GM19035 (cell line): ENCODE data around the gene NOTCH3.

Experiments used
- ATAC-seq: cut with Tn5 transposase; IDR thresholded peaks from one replicate; pipeline ENCODE4 v1.9.1; 2021; ENCODE audit not compliant: unreplicated experiment

NOTCH3 gene

DNA sequence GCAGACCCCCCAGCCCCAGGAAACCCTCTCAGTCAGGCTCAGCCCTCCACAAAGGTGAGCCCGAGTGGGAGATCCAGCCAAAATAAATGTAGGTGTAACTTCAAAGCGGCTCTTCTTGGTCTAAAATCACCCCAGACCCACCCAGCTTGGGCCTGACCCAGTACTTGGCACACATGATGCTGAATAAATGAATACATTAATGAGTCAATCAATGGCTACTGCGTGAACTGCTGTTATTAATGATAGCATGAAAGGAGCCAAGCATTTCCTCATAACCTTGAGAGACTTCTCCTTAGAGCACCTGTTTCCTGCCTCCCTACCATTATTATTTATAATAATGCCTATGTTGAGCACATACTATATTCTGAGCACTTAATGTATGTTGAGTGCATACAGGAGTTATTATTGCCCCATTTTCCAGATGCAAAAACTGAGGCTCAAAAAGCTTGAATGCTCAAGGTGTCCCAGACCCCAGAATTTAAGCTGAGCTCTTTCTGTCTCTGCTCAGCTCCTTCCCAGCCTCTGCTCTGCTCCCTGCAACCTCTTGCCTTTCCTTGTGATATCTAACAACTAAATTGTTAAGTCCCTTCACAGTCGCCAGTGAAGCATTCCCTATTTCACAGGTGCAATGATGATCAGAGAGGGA, 4.3 kb downstream of the NOTCH3 start:
- no peak for ATAC-seq

DNA sequence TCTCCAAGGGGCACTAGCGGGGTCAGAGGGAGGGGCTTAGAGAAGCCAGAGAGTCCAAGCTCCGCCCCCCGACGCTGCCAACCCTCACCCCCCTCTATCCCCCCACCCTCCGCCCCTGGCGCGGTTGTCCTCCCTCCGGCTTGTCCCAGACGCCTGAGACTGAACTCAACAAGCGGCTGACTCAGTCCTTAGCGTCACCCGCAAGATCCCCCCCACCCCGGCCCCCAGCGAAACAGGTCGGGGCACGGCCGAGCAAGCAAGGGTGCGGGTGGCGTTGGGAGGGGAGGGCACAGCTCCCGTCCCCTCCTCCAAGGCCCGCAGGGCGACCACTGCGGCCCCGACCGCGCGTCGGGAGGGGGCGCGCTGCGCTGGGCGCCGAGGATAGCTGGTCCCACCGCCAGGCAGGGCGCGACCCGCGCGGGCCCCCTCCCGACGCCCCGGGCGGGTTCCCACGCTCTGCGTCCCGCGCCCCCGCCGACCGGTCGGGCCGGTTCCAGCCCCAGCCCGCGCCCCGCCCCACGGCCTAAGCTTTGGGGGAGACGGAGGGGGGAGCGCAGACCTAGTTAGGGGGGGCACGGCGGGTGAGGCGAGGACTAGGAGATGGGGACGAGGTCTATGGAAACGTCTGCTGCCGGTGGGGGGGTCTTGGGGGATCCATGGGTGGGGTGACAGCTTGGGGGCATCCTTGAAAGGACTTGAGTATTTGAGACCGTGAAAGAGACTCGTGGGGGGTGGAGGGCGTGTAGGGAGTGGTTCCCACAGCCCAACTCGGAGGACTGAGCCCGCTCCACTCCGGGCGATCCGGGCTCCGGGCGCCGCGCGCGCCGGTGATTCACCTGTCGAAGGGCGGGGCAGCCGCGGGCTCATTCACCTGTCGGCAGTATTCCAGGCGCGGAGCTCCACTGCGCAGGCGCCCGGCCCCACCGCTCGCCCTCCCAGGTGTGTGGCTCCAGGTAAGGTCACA, 5.1 kb downstream of the NOTCH3 start:
- no peak for ATAC-seq

DNA sequence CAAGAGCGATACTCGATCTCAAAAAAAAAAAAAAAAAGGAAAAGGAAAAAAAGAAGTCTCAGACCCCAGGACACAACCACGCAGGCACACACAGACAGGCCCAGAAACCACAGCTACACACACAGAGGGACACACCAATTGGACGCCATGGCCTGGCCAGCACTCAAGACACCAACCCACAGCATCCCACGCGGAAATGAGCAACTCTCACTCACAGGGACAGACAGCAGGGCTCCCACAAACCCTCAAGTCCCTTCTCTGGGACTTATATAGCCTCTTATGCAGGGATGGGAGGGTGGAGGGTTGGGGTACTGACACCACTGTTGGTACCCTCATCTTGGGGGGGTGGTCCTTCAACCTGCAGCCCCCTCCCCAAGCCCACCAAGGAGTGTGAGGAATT, 5.9 kb downstream of the NOTCH3 start:
- ATAC-seq, result no peak

DNA sequence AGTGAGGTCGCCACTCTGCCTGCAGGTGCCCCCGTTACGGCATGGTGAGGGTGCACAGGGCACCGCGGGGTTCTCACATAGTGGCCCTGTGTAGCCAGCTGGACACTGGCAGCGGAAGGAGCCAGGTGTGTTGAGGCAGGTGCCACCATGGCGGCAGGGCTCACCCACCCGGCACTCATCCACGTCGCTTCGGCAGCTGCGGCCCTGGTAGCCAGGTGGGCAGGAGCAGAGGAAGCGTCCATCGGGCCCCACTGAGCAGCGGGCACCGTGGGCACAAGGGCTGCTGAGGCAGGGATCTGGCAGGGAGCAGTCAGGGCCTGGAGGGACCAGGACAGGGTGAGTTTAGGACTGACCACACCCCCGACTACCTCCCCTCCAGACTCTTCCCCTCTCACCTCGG, 8.8 kb downstream of the NOTCH3 start:
- ATAC-seq, result no peak

DNA sequence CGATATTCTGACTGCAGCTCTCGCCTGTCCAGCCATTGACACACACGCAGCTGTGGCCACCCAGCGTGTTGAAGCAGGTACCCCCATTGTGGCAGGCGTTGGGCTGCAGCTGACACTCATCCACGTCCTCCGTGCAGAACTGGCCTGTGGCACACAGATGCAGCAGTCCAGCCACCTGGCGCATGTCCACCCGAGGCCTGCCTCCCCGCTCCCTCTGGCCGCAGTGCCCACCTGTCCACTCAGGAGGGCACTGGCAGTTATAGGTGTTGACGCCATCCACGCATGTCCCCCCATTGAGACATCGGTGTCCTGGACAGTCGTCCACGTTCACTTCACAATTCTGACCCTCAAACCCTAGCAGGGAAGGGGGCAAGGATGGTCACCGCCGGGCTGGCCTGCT, 9.3 kb downstream of the NOTCH3 start:
- no peak for ATAC-seq

DNA sequence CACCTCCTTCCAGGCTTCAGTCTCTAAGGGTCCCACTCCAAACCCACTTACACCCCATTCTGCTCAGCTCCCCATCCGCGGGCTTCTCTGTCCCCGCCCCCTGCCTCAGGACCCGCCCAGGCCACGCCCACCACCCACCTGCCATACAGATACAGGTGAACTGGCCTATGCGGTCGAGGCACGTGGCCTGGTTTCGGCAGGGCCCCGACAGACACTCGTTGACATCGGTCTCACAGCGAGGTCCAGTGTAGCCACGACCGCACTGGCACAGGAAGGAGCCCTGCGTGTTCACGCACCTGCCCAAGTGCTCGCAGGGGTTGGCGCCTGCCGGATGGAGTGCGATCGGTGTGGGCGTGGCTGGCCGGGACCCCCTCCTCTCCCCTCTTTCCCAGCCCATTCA, 11.9 kb downstream of the NOTCH3 start:
- ATAC-seq, result no peak

DNA sequence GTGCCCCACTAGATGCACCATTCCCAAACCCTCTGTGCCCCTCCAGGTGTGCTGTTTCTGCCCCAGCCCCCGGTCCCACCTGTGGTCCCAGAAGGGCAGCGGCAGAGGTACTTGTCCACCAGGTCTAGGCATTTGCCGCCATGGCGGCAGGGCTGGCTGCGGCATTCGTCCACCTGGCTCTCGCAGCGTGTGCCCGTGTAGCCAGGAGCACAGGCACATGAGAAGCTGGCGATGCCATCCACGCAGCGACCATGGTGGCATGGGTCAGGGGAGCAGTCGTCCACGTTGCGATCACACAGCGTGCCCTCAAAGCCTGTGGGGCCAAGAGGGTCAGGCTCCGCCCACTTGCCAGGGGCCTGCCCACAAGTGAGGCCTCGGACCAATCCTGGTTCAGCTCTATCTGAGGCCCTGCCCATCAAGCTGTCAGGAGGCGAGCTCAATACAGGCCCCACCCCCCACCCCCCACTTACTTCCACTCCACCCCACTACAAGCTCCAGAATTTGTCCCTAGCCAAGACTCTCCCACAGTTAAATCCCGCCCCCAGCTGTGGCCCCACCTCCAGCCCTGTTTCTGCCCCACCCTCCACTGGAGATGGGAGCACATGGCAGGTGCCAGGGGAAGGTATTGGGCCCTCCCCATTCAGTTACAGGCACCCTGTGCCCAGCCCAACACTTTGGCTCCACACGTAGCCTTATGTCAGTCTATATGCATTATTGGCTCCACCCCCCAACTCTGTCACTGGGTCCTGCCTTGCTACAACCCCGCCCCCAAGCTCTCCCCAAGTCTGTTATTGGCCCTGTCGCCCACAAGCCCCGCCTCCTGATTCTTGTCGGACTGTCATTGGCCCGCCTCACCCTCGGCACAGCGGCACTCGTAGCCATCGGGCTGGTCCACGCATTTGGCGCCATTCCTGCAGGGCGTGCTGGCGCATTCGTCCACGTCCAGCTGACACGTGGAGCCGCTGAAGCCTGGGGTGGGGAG, 13.5 kb downstream of the NOTCH3 start:
- no peak for ATAC-seq

DNA sequence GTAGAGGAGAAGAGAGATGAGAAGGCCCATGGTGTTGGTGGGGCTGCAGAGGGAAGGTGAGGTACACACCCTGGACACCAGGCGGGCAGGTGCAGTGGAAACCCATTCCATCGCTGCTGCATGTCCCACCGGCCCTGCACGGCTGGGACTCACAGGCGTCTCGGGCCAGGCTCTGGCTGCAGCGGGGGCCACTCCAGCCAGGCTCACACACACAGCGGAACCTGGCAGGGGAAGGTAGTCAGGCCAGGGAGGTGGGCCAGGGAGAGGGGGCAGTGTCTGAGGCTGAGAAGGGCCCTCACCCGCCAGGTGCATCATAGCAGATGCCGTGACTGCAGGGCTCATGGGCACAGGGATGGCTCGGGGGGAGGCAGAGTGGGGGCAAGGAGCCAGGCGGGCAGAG, 15.6 kb downstream of the NOTCH3 start:
- no peak for ATAC-seq

DNA sequence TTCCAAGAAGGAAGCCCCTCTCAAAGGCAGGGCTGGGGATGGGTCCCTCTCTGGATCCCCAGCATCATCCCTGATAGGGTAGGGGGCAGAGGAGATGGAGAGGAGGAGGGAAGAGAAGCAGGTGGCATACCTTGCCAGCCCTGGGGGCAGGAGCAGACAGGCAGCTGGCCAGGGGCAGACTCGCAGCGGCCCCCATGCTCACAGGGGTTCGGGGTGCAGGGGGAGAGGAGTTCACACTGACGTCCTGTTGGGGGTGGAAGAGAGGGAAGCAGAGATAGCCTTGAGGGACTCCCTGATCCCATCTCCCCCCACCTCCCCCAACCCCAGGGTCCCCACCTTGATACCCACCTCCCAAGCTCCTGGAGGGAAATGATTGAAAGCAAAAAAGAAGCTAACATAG, 16.0 kb downstream of the NOTCH3 start:
- no peak for ATAC-seq

DNA sequence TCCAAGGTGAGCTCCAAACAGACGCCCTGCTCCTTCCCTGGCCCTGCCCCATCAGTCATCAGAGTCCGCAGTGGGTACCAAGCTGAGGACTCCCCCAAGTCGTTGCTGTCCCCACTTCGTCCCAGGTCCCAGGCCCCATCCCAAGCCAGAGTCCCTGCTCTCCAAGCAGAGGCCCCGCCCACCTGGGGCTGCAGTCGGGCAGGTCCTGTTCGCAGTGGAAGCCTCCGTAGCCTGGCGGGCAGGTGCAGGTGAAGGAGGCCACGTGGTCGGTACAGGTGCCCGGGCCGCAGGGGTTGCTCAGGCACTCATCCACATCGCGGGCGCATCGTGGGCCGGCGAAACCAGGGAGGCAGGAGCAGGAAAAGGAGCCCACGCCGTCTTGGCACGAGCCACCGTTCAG, 19.4 kb downstream of the NOTCH3 start:
- no peak for ATAC-seq

DNA sequence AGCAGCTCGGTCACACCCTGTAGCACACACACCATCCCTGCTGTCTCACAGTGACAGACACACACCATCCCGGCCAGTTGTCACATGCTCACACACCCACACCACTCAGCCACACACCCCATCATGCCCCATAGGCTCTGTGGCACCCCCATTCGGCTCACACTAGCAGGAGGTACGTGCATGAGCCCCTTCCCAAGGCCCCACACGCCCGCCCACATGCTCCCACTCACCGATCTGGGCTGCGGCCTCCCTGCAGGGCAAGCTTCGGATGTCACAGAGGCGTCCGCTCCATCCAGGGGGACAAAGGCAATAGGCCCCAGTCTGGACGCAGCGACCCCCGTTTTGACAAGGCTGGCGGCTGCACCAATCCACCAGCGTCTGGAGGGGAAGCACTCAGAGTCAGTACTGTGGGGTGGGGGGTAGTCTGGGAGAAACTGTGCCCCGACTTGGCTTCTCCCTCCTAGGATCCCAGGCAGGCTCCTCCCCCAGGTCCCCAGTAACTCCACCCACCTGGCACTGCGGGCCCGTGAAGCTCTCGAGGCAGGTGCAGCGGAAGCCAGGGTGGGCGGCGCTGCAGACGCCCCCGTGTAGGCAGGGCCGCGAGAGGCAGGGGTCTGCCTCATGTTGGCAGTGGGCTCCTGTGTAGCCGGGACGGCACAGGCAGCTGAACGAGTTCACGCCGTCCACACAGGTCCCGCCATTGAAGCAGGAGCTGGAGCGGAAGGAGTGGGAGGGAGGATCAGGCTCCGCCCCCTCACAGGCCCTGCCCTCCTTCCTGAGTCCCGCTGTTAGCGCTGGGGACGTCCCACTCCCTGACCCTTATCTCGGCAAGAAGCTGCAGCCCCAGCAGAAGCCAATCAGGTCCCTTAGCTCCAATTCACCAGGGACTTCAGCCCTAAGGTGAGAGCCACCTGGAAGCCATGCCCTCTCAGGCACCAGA, 20.1 kb downstream of the NOTCH3 start:
- ATAC-seq, result no peak

DNA sequence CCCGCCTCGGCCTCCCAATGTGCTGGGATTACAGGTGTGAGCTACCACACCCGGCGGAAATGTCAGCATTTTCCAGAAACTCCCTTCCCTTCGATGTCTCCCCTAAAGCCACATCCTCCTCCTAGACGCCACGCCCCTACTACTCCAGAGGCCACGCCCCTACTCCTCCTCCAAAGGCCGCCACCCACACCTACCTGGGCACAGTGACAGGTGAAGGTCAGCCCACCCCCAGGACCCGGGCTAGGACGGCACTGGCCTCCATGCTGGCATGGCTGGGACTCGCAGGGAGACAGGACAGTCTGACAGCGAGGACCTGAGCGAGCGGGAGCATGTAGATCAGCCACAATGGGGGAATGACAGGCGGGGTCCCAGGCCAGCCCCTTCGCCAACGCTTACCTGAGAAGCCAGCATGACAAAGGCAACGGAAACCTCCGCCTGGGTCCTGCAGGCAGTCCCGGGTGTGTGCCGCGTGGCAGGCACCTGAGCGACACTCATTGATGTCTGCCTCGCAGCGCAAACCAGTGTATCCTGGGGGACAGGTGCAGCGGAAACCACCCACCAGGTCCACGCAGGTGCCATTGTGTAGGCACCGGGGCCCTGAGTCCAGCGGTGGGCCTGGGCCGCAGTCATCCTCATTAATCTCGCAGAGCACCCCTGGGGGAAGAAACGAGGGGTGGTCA, 22.0 kb downstream of the NOTCH3 start:
- ATAC-seq, result no peak

DNA sequence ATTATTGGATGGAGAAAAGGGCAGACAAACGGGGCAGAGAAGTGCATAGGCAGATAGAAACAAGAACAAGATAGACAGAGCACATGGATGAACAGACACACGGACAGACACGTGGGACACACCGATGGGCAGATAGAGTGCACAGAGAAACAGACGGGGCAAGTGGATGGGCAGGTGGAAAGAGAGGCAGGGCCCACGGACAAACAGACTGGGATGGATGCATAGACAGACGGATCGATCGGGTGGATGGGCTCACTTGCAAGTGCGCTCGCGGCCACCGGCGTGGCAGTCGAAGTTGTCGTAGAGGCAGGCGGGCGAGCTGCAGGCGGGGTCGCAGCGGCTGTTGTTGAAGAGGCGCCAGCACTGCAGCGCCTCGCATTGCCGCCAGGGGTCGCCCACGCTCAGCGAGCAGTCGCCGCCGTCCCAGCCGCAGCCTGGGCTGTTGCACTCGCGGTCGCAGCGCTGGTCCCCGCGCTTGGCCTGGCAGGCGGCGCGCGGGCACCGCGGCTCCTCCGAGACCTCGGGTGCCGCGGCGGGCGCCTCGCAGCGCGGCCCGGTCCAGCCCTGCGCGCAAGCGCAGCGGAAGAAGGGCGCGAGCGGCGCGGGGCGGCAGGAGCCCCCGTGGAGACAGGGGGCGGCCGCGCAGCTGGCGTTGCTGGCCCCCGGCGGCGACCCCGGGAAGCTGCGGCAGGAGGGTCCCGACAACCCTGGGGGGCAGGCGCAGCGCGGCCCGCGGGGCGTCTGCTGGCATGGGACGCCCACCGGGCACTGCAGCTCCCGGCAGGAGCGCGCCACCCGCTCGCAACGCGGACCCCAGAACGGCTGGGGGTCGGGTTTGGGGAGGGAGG, 23.3 kb downstream of the NOTCH3 start:
- no peak for ATAC-seq

DNA sequence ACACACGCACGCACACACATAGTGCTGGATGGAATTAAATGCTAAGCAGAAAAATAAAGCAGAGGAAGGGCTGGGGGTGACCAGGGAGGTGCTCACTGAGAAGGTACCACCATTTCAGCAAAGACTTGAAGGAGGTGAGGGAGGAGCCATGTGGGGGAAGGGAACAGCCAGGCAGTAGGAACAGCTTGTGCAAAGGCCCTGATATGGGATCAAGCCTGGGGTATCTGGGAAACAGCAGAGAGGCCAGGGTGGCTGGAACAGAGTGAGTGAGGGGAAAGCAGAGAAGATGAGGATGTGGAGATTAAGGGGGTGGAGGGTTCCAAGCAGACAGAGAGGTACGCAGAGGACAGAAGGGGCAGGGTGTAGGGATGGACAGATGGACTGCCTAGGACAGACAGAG, 25.2 kb downstream of the NOTCH3 start:
- ATAC-seq, result no peak

DNA sequence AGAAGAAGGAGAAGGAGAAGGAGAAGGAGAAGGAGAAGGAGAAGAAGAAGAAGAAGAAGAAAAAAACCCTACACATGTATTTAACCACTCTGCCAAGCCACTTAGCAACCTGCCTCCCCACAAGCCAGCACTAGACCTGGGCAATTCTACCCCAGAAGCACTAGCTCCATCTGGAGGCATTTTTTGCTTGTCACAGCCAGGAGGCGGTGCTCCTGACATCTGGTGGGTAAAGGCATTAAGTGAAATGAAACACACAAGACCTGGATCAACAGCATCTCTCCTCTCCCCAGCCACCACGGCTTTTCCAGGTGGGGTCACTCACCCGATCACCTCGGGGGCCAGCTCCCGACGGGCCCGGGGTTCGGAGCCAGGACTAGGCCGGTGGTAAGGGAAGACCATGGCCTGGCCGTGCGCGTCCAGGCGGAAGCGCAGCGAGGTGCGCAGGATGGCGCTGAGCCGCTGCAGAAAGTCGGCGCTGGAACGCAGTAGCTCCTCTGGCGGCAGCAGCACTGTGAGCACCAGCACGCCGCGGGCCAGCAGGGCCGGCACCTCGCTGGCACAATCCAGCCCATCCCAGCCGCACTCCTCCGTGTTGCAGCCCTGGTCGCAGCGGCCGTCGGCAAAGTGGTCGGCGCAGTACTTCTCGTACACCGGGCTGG, 26.9 kb downstream of the NOTCH3 start:
- no peak for ATAC-seq

DNA sequence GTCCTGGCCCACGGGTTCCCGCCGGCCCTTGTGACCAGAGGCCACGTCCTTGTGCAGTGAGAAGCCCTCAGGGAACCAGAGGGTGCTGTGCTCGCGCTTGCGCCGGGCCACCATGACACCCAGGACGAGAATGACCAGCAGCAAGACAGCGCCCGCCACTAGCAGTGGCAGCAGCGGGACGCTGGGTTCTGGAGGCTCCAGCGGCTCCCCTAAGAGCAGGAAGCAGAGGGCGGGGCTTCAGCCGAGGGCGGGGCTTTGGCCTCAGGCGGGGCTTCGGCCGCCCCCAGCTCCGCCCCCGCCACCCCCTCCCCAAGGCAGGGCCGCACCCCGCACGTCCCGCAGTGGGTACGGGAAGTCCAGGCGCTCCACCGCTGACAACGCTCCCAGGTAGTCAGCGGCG, 30.4 kb downstream of the NOTCH3 start:
- no peak for ATAC-seq

DNA sequence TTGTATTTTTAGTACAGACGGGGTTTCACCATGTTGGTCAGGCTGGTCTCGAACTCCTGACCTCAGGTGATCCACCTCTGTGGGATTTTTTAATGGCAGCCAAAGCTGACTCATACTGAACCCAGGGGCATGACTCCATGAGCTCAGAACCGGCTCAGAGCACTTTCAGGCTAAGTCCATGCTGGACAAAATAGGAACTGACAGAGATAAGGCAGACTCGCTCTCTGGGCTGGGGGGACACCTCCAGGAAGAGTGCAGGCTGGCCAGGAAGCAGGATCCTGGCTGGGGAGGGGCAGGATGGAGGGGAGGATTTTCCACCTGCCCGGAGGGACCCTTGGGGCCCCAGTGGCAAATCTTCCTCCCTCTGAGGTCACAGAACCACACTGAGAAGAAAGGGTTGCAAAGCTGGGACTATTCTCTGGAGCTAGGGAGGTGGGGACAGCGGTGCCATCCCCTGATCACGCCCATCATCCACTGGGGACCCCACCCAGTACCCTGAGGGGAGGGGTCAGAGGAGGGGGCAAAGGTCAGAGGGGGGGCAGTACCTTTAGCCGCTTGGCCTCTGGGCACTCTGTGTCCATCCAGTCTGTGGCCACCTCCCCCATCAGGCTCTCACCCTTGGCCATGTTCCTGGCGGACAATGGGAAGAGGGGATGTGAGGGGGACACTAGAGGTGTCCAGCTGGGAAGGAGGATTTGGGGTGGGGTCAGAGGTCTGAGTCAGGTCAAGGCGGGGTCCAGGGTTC, 31.1 kb downstream of the NOTCH3 start:
- ATAC-seq, result no peak

DNA sequence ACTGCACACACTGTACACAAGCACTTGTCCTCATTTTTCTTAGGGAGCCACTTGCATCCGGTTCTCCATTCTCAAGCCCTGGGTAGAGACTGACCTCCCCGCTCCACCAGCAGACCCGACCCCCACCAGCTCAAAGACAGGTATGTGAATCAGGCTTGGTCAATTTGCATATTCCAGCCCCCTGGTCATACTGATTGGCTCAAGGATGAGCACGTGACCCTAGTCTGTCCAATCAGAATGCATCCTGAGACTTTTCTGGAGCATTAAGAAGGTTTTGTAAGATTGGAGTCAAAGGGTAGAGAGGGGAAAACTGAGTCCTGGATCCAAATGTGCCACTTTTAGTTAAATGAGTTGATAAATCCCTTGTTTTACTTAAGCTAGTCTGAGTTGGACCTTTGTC, 34.1 kb downstream of the NOTCH3 start:
- no peak for ATAC-seq
